Measurements from ENCODE around the gene ADAMTS15. TPM values are rescaled to one million over a fixed set of nuclear protein-coding genes. Genes with fewer than 3 reads are reported as not detected.

ADAMTS15 gene
- total RNA-seq, 1 donor from 2014 or later = 13.8 TPM

GRCh38 chr11:130516554-130517505 is 68.4 kb downstream of the ADAMTS15 start:
- no peaks in the 10 kb centered on the region for H3K36me3 ChIP-seq (ENCODE audit: insufficient read depth, low read length)
- H3K4me3 Mint-ChIP-seq (ENCODE audit: unreplicated experiment) = no peak overlapping the region
- no peaks in the 10 kb centered on the region for H3K9me3 ChIP-seq (ENCODE audit: insufficient read depth, low read depth, low read length)
- H2AFZ ChIP-seq (ENCODE audit: low read depth, low read length) = no peak overlapping the region
- no peaks in the 10 kb centered on the region for H3K27me3 ChIP-seq (ENCODE audit: insufficient read depth, low read length)
- H3K4me1 Mint-ChIP-seq (ENCODE audit: low read depth, unreplicated experiment) = peaks cover 7% of the 10 kb centered on the region
- TF ChIP-seq, protein P1, sequence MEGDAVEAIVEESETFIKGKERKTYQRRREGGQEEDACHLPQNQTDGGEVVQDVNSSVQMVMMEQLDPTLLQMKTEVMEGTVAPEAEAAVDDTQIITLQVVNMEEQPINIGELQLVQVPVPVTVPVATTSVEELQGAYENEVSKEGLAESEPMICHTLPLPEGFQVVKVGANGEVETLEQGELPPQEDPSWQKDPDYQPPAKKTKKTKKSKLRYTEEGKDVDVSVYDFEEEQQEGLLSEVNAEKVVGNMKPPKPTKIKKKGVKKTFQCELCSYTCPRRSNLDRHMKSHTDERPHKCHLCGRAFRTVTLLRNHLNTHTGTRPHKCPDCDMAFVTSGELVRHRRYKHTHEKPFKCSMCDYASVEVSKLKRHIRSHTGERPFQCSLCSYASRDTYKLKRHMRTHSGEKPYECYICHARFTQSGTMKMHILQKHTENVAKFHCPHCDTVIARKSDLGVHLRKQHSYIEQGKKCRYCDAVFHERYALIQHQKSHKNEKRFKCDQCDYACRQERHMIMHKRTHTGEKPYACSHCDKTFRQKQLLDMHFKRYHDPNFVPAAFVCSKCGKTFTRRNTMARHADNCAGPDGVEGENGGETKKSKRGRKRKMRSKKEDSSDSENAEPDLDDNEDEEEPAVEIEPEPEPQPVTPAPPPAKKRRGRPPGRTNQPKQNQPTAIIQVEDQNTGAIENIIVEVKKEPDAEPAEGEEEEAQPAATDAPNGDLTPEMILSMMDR (IDR thresholded peaks at IDR 0.05; ENCODE audit: insufficient read depth, low read depth, low read length) = no peak
- peaks cover 4% of the 10 kb centered on the region for H3K9me3 Mint-ChIP-seq (ENCODE audit: unreplicated experiment)
- no peak overlapping the region for H3K4me3 ChIP-seq (ENCODE audit: insufficient read depth, low read depth, low read length)
- no peak overlapping the region for H3K9ac ChIP-seq (ENCODE audit: low read length)
- H3K27ac Mint-ChIP-seq (ENCODE audit: unreplicated experiment) = no peak overlapping the region
- FAIRE-seq (no peak), DNase-seq (ENCODE audit: low read depth) (no peak)
- H3K4me1 ChIP-seq (ENCODE audit: insufficient read depth, low read length) = peaks cover 2% of the 10 kb centered on the region
- no peaks in the 10 kb centered on the region for H3K79me2 ChIP-seq (ENCODE audit: insufficient read depth, low read length)
- H3K36me3 Mint-ChIP-seq (ENCODE audit: low read depth, unreplicated experiment) = peaks cover 2% of the 10 kb centered on the region
- peaks cover 13% of the 10 kb centered on the region for H3K27me3 Mint-ChIP-seq (ENCODE audit: low read depth, unreplicated experiment)
- H4K20me1 ChIP-seq (ENCODE audit: insufficient read depth, low read length) = no peaks in the 10 kb centered on the region
- H3K27ac ChIP-seq (ENCODE audit: low read depth, low read length) = no peak overlapping the region
- no peak overlapping the region for H3K4me2 ChIP-seq (ENCODE audit: low read length)

- H3K36me3 Mint-ChIP-seq (ENCODE audit: low read depth, unreplicated experiment) = peaks cover 2% of the 10 kb centered on the region
- H3K27me3 Mint-ChIP-seq (ENCODE audit: low read depth, unreplicated experiment) = peaks cover 13% of the 10 kb centered on the region
- Histone ChIP-seq H3K4me2 (ENCODE audit: low read length) (no peak overlapping the region), H3K9me3 (ENCODE audit: insufficient read depth, low read depth, low read length) (no peaks in the 10 kb centered on the region), H3K27ac (ENCODE audit: low read depth, low read length) (no peak overlapping the region), H3K27me3 (ENCODE audit: insufficient read depth, low read length) (no peaks in the 10 kb centered on the region), H2AFZ (ENCODE audit: low read depth, low read length) (no peak overlapping the region), H3K79me2 (ENCODE audit: insufficient read depth, low read length) (no peaks in the 10 kb centered on the region), H3K9ac (ENCODE audit: low read length) (no peak overlapping the region), H4K20me1 (ENCODE audit: insufficient read depth, low read length) (no peaks in the 10 kb centered on the region), H3K36me3 (ENCODE audit: insufficient read depth, low read length) (no peaks in the 10 kb centered on the region), H3K4me3 (ENCODE audit: insufficient read depth, low read depth, low read length) (no peak overlapping the region), H3K4me1 (ENCODE audit: insufficient read depth, low read length) (peaks cover 16% of the 10 kb centered on the region)
- no peak overlapping the region for H3K4me3 Mint-ChIP-seq (ENCODE audit: unreplicated experiment)
- H3K4me1 Mint-ChIP-seq (ENCODE audit: low read depth, unreplicated experiment) = peaks cover 21% of the 10 kb centered on the region
- TF ChIP-seq EZH2 (IDR thresholded peaks at IDR 0.05; ENCODE audit: insufficient read depth, low read length) = no peak
- TF ChIP-seq, protein P1 (IDR thresholded peaks at IDR 0.05; ENCODE audit: insufficient read depth, low read depth, low read length) = no peak
- DNase-seq (ENCODE audit: low read depth) = no peak
- H3K9me3 Mint-ChIP-seq (ENCODE audit: unreplicated experiment) = peaks cover 4% of the 10 kb centered on the region
- FAIRE-seq = no peak
- H3K27ac Mint-ChIP-seq (ENCODE audit: unreplicated experiment) = no peak overlapping the region
These were observed 69.8 kb downstream of the ADAMTS15 start for GRCh38 chr11:130518164-130518680.
